Brain microvascular endothelial cell (primary cell): ENCODE measurements around the gene ACKR3.

Experiments
- DNase-seq: peaks from one replicate; pipeline ENCODE4 v3.0.0-alpha.2; 2020
- H3K27ac ChIP-seq: fragments of 250-450 bp; sonication (Bioruptor Pico); 2 replicates; pipeline ENCODE4 v1.5.1; 2020; ENCODE audit warnings: mild to moderate bottlenecking, moderate library complexity
- H3K27me3 ChIP-seq: fragments of 250-450 bp; sonication (Bioruptor Pico); replicated peaks from 2 replicates; pipeline ENCODE4 v1.5.1; 2020; ENCODE audit warnings: mild to moderate bottlenecking
- H3K36me3 ChIP-seq: fragments of 250-450 bp; sonication (Bioruptor Pico); replicated peaks from 2 replicates; pipeline ENCODE4 v1.5.1; 2020; ENCODE audit warnings: mild to moderate bottlenecking
- H3K4me3 ChIP-seq: 2 replicates; pipeline ENCODE4 v1.5.1; 2011; ENCODE audit warnings: low read depth, mild to moderate bottlenecking, control low read depth, low read length, moderate library complexity
- in situ Hi-C: cut with HindIII; loops from 2 replicates; pipeline ENCODE4 v1.10.0; 2017; ENCODE audit warnings: low sequenced_read_pairs, low pct_ligation_motif_present
- TF ChIP-seq, protein P1 (sequence below): IDR thresholded peaks from 2 replicates; pipeline ENCODE4 v1.5.1; 2011; ENCODE audit warnings: low read depth, mild to moderate bottlenecking, moderate library complexity, low read length, control low read depth, inconsistent platforms; ENCODE audit errors: missing control alignments

Gene ACKR3

DNA sequence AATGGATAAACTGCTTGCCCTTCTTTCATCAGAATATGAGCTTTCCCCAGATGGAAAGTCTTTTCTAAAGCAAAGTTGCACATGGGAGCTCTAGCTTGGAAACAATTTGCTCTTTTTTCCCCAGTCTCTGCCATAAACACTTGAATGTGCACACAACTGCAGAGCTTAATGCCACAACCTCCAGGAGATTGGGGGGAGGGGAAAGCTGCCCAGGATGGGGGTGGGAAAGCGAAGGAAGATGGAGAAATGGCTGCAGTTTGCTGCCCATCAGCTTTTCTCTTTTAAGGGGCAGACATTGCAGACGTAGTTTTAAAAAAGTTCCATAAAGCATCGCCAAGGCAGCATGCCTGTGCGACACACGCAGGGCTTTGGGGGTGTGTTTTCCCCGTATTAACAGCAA lies 1.5 kb downstream of the ACKR3 start:
- Histone ChIP-seq H3K4me3 (peak overlapping the region; percentile 58), H3K27ac (no peak overlapping the region), H3K27me3 (peaks cover 52% of the 10 kb centered on the region), H3K36me3 (no peaks in the 10 kb centered on the region)
- in situ Hi-C loops = no loop called here
- TF ChIP-seq, protein P1, sequence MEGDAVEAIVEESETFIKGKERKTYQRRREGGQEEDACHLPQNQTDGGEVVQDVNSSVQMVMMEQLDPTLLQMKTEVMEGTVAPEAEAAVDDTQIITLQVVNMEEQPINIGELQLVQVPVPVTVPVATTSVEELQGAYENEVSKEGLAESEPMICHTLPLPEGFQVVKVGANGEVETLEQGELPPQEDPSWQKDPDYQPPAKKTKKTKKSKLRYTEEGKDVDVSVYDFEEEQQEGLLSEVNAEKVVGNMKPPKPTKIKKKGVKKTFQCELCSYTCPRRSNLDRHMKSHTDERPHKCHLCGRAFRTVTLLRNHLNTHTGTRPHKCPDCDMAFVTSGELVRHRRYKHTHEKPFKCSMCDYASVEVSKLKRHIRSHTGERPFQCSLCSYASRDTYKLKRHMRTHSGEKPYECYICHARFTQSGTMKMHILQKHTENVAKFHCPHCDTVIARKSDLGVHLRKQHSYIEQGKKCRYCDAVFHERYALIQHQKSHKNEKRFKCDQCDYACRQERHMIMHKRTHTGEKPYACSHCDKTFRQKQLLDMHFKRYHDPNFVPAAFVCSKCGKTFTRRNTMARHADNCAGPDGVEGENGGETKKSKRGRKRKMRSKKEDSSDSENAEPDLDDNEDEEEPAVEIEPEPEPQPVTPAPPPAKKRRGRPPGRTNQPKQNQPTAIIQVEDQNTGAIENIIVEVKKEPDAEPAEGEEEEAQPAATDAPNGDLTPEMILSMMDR = no peak
- no peak for DNase-seq

DNA sequence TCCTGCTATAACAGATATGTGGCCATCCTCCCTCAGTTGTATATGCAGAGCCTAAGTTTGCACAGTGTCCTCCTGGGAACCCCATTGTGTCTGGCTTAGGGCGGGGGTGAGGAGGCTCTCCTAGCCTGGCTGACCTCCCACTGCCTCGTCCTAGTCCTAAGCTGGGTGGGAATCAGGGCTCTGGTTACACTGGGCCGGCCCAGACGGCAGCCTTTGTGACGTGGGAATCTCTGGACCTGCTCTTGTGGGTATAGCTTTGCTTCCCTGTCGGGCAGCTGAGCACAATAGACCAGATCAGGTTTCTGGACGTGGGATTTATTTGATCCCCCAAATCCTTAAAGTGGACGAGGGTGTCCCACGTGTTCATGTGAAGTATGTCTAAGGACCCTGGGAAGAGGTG lies 2.9 kb downstream of the ACKR3 start:
- TF ChIP-seq, protein P1 = no peak
- DNase-seq = no peak
- Histone ChIP-seq H3K36me3 (no peaks in the 10 kb centered on the region), H3K27me3 (peaks cover 39% of the 10 kb centered on the region), H3K27ac (no peak overlapping the region), H3K4me3 (no peak overlapping the region)
- in situ Hi-C loops = no loop called here

DNA sequence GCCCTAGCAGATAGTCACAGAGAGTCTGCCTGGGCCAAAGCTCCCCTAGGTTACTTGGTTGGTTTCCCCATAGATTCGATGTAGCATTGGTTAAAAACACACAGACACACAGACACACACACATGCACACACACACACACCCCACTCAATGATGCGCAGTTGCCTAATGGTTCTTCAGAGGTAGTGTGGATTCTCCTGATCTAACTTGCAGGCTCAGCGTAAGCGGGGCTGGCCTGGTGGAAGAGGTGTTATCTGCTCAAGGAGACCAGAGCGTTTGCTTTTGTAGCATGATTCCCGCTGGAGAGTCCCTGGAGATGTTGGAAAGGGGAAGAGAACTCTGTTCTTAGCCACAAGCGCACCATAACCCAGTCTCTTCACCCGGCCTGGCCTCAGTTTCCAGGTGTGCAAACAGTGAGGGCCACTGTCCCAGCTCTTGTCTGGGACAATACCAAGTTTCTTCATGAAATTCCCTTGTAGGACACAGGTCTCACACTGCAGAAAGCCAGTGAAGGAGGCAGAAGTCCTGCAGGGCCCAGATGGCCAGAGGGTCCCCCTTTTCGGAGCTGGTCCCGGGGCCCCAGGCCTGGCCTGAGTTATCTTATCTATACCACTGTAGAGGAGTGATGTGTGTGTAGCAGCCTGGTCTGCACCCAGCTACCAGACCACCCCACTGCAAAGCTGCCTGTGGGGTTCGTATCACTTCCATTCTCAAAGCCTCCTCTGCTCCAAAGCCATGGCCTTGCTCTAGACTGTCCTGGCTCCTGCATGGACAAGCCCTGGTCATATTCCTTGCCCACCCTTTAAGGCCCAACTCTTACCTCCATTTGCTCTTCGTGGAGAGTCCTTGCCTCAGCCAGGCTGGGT lies 3.7 kb downstream of the ACKR3 start:
- Histone ChIP-seq H3K36me3 (no peaks in the 10 kb centered on the region), H3K4me3 (no peak overlapping the region), H3K27me3 (peaks cover 33% of the 10 kb centered on the region), H3K27ac (no peak overlapping the region)
- in situ Hi-C loops = no loop called here
- DNase-seq = no peak
- TF ChIP-seq, protein P1 = no peak

DNA sequence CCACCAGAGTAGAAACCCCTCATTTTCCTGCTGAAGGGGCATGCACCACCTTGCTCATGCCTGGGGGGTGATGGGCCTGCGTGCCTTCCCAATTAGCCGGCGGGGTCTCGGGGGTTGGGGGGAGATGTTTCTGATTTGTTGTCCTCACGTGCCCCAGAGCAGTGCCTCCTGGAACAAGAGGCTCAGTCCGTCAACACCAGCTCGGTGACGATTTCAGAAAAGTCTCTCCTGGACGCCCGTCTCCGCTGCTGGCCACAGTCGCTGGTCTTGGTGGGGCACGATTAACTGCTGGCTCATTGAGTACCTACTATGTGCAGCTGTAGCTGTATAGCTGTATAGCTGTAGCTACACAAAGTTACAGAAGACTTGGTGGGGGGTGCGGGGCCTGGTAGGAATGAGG lies 4.4 kb downstream of the ACKR3 start:
- no peak for DNase-seq
- peaks cover 27% of the 10 kb centered on the region for H3K27me3 ChIP-seq
- in situ Hi-C loops = no loop called here
- H3K4me3 ChIP-seq = no peak overlapping the region
- TF ChIP-seq, protein P1 = no peak
- no peaks in the 10 kb centered on the region for H3K36me3 ChIP-seq
- H3K27ac ChIP-seq = no peak overlapping the region

DNA sequence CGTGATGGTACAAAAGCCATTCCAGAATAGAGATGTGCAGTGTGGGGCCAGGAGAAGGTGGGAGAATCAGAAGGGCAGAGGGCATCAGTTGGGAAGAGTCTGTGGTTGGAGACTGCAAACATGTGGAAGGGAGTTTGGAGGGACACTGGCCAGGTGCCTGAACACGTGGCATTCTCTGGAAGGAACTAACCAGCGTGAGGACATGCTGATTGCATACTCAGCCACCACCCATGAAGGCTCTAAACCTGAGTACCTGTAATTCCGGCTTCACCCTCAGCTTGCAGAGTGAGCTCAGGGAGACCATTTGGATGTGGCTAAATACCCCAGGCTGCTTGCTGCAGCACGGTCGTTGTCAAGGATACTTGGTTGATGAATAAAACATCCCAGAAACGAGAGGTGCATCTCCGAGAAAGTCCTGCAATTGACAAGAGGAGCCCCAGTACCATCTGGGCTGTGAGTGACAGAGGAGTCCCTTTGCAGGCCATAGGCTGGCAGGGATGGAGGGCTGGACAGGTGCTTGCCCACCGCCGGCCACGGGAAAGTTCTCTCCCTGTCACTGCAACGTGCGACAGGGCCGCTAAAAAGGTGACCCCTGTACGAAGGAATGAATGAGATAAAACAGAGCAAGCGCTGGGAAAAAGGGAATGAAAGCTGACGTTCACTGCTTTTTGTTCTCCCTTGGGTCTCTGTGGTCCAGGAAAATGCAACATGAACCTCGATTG lies 5.0 kb downstream of the ACKR3 start:
- TF ChIP-seq, protein P1 = no peak
- Histone ChIP-seq H3K27me3 (peaks cover 27% of the 10 kb centered on the region), H3K27ac (no peak overlapping the region), H3K36me3 (no peaks in the 10 kb centered on the region), H3K4me3 (no peak overlapping the region)
- no peak for DNase-seq
- in situ Hi-C loops = no loop called here
